Upper lobe of right lung (tissue), 1 donor: ENCODE data around the gene B4GALNT3. TPM values are rescaled to one million over a fixed set of nuclear protein-coding genes. Genes with fewer than 3 reads are reported as not detected.

ENCODE experiments used
- ATAC-seq: fragments of 200-7000 bp; cut with Tn5 transposase; one replicate; pipeline ENCODE4 v1.9.1; 2020; ENCODE audit warnings: mild to moderate bottlenecking, moderate library complexity
- DNase-seq: peaks from one replicate; pipeline ENCODE4 v3.0.0-alpha.2; 2020
- H3K27ac ChIP-seq: fragments of 200-600 bp; one replicate; pipeline ENCODE4 v1.8.0; 2022
- H3K27me3 ChIP-seq: fragments of 200-600 bp; one replicate; pipeline ENCODE4 v1.8.0; 2022; ENCODE audit warnings: mild to moderate bottlenecking
- H3K36me3 ChIP-seq: fragments of 200-600 bp; one replicate; pipeline ENCODE4 v1.8.0; 2022
- H3K4me1 ChIP-seq: fragments of 200-600 bp; one replicate; pipeline ENCODE4 v1.8.0; 2022
- H3K4me3 ChIP-seq: fragments of 200-600 bp; one replicate; pipeline ENCODE4 v1.8.0; 2022; ENCODE audit warnings: mild to moderate bottlenecking
- H3K9me3 ChIP-seq: fragments of 200-600 bp; one replicate; pipeline ENCODE4 v1.8.0; 2022
- intact Hi-C: fragments of 100-400 bp; cut with DNase I; formaldehyde crosslinking; loops from one replicate; pipeline ENCODE4 v1.11.0; 2022
- total RNA-seq: library from RNA; stranded (reverse); fragmentation: NEBNext Ultra II Directional; extraction: Animal tissue kit (Norgen Biotek cat#: 25700); gene quantifications from one replicate; pipeline ENCODE4 v1.2.1, GENCODE V29; 2021
- TF ChIP-seq, protein P1 (sequence below): fragments of 200-600 bp; IDR thresholded peaks from one replicate; pipeline ENCODE4 v1.8.0; 2022; ENCODE audit warnings: antibody characterized with exemption
- donor health status: DM: no; HTN: yes; CAD: no; lungs with severe emphysema.

The B4GALNT3 gene
- total RNA-seq, 1 donor from 2014 or later: 14.0 TPM

DNA sequence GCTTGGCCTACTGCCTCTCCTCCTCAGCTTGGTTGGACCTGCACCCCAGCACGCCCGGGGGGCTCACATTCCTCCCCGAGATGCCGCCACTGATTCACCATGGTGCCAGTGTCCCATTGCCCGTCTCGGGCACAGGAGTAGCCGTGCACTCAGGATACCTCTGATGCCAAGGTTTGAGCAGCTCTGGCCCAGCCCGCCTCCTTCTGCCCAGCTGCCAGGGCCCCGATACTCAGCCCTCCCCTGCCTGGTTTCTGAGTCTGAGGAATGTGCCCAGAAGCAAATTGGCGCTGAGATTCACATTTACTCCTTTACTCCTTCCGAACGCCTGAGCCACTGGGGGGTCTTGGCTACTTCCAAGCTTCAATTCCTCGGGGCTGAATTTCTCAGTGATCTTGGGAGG, 140.0 kb downstream of the B4GALNT3 start:
- ATAC-seq (no peak), DNase-seq (no peak)
- H3K36me3 ChIP-seq: no peaks in the 10 kb centered on the region
- no peaks in the 10 kb centered on the region for H3K4me1 ChIP-seq
- H3K9me3 ChIP-seq: no peaks in the 10 kb centered on the region
- H3K27ac ChIP-seq: no peak overlapping the region
- no peak overlapping the region for H3K4me3 ChIP-seq
- no peaks in the 10 kb centered on the region for H3K27me3 ChIP-seq
- TF ChIP-seq, protein P1, sequence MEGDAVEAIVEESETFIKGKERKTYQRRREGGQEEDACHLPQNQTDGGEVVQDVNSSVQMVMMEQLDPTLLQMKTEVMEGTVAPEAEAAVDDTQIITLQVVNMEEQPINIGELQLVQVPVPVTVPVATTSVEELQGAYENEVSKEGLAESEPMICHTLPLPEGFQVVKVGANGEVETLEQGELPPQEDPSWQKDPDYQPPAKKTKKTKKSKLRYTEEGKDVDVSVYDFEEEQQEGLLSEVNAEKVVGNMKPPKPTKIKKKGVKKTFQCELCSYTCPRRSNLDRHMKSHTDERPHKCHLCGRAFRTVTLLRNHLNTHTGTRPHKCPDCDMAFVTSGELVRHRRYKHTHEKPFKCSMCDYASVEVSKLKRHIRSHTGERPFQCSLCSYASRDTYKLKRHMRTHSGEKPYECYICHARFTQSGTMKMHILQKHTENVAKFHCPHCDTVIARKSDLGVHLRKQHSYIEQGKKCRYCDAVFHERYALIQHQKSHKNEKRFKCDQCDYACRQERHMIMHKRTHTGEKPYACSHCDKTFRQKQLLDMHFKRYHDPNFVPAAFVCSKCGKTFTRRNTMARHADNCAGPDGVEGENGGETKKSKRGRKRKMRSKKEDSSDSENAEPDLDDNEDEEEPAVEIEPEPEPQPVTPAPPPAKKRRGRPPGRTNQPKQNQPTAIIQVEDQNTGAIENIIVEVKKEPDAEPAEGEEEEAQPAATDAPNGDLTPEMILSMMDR: no peak
- intact Hi-C loops: no loop called here

- ATAC-seq (no peak), DNase-seq (no peak)
- Histone ChIP-seq H3K4me3 (no peak overlapping the region), H3K4me1 (peaks cover 2% of the 10 kb centered on the region), H3K27me3 (no peaks in the 10 kb centered on the region), H3K36me3 (no peaks in the 10 kb centered on the region), H3K27ac (no peak overlapping the region), H3K9me3 (no peaks in the 10 kb centered on the region)
- intact Hi-C loops: no loop called here
- TF ChIP-seq, protein P1: no peak
These were observed 142.4 kb downstream of the B4GALNT3 start for GRCh38 chr12:601976-602699.

GRCh38 chr12:602700-603068, 142.9 kb downstream of the B4GALNT3 start:
- Histone ChIP-seq H3K4me1 (peaks cover 7% of the 10 kb centered on the region), H3K27me3 (no peaks in the 10 kb centered on the region), H3K27ac (no peak overlapping the region), H3K9me3 (no peaks in the 10 kb centered on the region), H3K36me3 (no peaks in the 10 kb centered on the region), H3K4me3 (no peak overlapping the region)
- intact Hi-C loops: no loop called here
- ATAC-seq (no peak), DNase-seq (no peak)
- TF ChIP-seq, protein P1: no peak

DNA sequence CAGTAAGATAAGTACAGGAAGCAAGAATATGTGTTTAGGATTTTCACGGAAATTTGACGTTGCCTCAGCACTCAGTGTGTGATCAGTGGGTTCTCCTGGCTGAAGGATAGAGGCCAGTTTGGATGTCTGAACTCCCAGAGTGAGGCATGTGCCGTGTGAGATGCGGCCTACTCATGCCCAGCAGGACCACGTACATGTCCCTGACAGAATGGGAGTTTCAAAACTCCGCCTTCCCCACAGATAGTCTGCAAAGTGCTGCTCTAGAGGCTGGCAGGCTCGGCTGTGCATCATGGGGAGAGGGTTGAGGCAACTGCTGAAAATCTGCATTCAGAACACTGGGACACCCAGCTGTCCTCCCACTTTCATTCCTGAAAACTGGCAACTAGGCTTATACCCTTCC, 145.2 kb downstream of the B4GALNT3 start:
- ATAC-seq: no peak
- no peaks in the 10 kb centered on the region for H3K36me3 ChIP-seq
- peaks cover 17% of the 10 kb centered on the region for H3K4me1 ChIP-seq
- no peak for DNase-seq
- H3K4me3 ChIP-seq: no peak overlapping the region
- no peaks in the 10 kb centered on the region for H3K27me3 ChIP-seq
- intact Hi-C loops: no loop called here
- H3K9me3 ChIP-seq: no peaks in the 10 kb centered on the region
- H3K27ac ChIP-seq: no peak overlapping the region
- TF ChIP-seq, protein P1: no peak

DNA sequence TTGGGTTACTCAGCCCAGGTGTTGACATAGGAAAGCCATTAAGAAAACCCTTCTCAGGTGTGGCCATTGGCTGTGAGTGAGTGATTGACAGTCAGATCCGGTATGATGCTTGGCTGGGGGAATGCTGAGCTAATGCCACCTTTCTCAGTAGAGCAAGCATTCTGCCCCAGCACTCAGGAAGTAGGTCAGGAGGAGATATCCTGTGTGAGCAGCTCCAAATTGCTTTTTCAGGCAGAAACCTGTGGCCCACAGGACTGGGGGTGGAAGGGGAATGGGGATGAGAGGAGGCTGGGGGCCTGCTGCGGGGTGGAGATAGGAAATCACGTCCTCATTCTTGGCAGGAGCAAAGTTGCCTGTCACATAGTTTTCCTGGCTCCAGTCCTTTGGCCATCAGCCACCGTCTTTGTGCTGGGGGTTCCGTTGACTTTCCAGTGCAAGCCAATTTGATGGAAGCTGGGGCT, 147.8 kb downstream of the B4GALNT3 start:
- Histone ChIP-seq H3K27ac (no peak overlapping the region), H3K4me1 (peaks cover 24% of the 10 kb centered on the region), H3K4me3 (no peak overlapping the region), H3K36me3 (no peaks in the 10 kb centered on the region), H3K27me3 (no peaks in the 10 kb centered on the region), H3K9me3 (no peaks in the 10 kb centered on the region)
- ATAC-seq (peak; percentile 86), DNase-seq (no peak)
- intact Hi-C loops: no loop called here
- TF ChIP-seq, protein P1: no peak

GRCh38 chr12:608413-608812, 148.7 kb downstream of the B4GALNT3 start:
- TF ChIP-seq, protein P1: no peak
- DNase-seq (no peak), ATAC-seq (no peak)
- Histone ChIP-seq H3K9me3 (no peaks in the 10 kb centered on the region), H3K36me3 (no peaks in the 10 kb centered on the region), H3K27ac (no peak overlapping the region), H3K4me1 (peaks cover 24% of the 10 kb centered on the region), H3K4me3 (no peak overlapping the region), H3K27me3 (no peaks in the 10 kb centered on the region)
- intact Hi-C loops: no loop called here
